Stimulated activated effector memory CD8-positive, alpha-beta T cell treated with anti-CD3 and anti-CD28 coated beads, Interleukin-12 subunit alpha, Interleukin-12 subunit beta, amount 100 ng/mL, for 72 hours (primary cell): ENCODE results near the gene APBA2.
"Not testable (repeated sequence)": the region's sequence is repeated elsewhere in the genome, so short reads cannot be mapped to it uniquely, and the experiment has no call there.

Experiments used
- ATAC-seq: fragments of 150-1000 bp; cut with Tn5 transposase; 2 replicates; pipeline ENCODE4 v1.10.0; 2021
- DNase-seq, 2 donors: peaks; one replicate each; pipeline ENCODE4 v3.0.0; 2021 to 2022; ENCODE audit warnings: low spot score in 2 of 2
- H3K27ac Mint-ChIP-seq: one replicate; pipeline ENCODE4 v1.8.0; 2022; ENCODE audit warnings: mild to moderate bottlenecking, mixed read lengths
- H3K36me3 Mint-ChIP-seq: one replicate; pipeline ENCODE4 v1.8.0; 2022; ENCODE audit warnings: mild to moderate bottlenecking, mixed read lengths
- H3K4me1 Mint-ChIP-seq: one replicate; pipeline ENCODE4 v1.8.0; 2022; ENCODE audit warnings: mixed read lengths
- H3K4me3 Mint-ChIP-seq: one replicate; pipeline ENCODE4 v1.8.0; 2022; ENCODE audit warnings: mild to moderate bottlenecking, mixed read lengths
- H3K9me3 Mint-ChIP-seq: one replicate; pipeline ENCODE4 v1.8.0; 2022; ENCODE audit warnings: mixed read lengths

Gene APBA2

DNA sequence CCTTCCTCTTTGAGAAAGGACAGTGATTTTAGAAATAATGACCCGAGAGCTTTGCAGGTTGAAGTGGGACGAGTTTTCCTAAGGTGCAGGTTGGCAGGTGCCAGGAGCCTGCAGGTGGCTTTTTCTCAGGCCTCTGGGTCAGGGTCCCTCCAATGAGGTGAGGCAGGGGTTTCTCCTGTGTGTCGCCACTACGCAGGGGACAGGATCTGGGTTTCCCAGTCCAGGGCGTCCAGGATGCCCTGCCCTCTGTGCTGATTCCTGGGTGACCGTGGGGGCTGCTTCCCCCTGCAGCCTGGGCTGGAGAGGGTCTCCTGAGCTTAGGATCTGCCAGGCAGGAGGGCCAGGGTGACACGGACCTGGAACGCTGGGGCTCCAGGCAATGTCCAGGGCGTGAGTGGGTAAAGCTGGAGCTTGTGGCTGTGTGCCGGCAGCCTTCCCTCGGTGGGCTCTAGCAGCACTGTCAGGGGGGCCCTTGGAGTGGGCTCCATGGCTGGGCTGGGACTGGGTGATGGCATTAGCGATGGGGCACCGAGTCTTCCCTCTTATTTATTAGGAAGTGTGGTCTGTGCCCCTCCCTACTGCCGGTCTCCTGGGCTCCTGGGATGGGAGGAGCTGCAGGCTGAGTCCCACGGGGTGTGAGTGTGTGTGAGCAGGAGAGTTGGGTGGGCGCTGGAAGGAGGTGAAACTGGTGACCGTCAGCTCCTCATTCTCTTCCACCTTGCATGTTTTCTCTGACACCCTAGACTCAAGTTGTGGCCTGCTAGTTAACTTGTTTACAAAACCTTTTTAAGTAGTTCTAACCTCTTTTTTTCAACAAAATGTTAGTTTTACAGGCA, 1.8 kb downstream of the APBA2 start:
- DNase-seq = no peak
- ATAC-seq = no peak
- H3K4me3 Mint-ChIP-seq = peak overlapping the region; percentile 41
- H3K36me3 Mint-ChIP-seq = no peaks in the 10 kb centered on the region
- H3K4me1 Mint-ChIP-seq = peaks cover 21% of the 10 kb centered on the region
- no peak overlapping the region for H3K27ac Mint-ChIP-seq
- no peaks in the 10 kb centered on the region for H3K9me3 Mint-ChIP-seq

- ATAC-seq (peak; percentile 2), DNase-seq (no peak)
- Mint-ChIP-seq H3K9me3 (no peaks in the 10 kb centered on the region), H3K27ac (no peak overlapping the region), H3K36me3 (no peaks in the 10 kb centered on the region), H3K4me3 (no peak overlapping the region), H3K4me1 (peaks cover 21% of the 10 kb centered on the region)
Observed at GRCh38 chr15:28888302-28888894, 2.6 kb downstream of the APBA2 start.

DNA sequence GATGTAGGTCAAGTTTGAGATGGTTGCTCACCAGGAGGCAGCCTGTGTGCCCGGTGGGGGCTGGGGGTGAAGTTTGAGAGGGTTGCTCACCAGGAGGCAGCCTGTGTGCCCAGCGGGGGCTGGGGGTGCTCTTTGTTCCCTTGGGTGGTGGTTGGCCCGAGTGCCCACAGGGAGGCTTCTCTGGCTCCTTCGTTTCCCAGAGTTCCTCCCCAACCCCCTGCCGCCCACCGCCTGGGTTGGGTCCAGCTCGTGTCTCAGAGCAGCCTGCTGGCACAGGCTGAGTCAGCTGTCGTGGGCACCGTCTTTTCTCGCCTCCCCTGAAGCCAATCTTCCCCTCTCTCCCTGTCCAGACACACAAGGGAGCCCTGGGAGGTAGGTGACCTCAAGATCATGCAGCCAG, 3.1 kb downstream of the APBA2 start:
- no peaks in the 10 kb centered on the region for H3K9me3 Mint-ChIP-seq
- no peaks in the 10 kb centered on the region for H3K36me3 Mint-ChIP-seq
- DNase-seq = no peak
- H3K4me3 Mint-ChIP-seq = no peak overlapping the region
- peaks cover 21% of the 10 kb centered on the region for H3K4me1 Mint-ChIP-seq
- ATAC-seq = no peak
- H3K27ac Mint-ChIP-seq = no peak overlapping the region

DNA sequence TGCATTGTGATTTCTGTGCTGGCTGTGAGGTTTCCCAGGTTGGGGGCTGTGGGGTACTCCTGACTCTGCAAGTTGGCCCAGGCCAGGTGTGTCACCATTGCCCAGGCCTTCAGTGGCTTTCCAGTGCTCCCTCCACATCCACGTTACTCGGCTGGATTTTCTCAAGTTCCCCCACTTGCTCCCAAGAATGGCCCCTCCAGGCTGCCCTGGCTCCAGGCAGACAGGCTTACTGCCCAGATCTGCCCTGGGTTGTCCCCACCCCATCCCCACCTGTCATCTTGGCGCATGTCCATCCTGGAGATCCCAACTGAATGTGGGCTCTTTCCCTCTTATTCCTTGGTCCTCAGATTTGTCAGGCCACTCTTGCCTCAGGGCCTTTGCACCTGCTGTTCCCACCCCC, 3.6 kb downstream of the APBA2 start:
- H3K4me3 Mint-ChIP-seq = no peak overlapping the region
- H3K36me3 Mint-ChIP-seq = no peaks in the 10 kb centered on the region
- DNase-seq = no peak
- peaks cover 21% of the 10 kb centered on the region for H3K4me1 Mint-ChIP-seq
- ATAC-seq = no peak
- no peaks in the 10 kb centered on the region for H3K9me3 Mint-ChIP-seq
- no peak overlapping the region for H3K27ac Mint-ChIP-seq

DNA sequence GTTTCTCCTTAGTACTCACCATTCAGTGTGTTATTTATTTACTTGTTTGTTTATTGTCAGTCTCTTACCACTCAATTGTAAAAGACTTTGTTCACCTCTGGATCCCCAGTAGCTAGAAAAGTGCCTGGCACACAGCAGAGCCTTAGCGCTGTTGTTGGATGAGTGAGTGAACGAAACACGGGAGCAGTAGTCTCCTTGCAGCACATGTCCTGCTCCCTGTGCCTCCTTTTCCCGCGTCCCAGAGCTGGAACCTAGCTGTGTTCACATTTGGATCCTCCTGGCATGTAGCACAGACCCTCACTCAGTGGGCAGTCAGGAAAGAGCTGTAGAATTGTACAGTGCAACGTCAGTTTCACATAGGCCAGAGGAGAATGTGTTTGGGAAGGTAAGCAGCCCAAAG, 4.1 kb downstream of the APBA2 start:
- H3K4me1 Mint-ChIP-seq = peaks cover 21% of the 10 kb centered on the region
- H3K9me3 Mint-ChIP-seq, H3K36me3 Mint-ChIP-seq, DNase-seq, H3K27ac Mint-ChIP-seq, H3K4me3 Mint-ChIP-seq, ATAC-seq: not testable (repeated sequence)

- ATAC-seq, H3K9me3 Mint-ChIP-seq, H3K36me3 Mint-ChIP-seq, DNase-seq: not testable (repeated sequence)
- peak overlapping the region; percentile 87 for H3K27ac Mint-ChIP-seq
- H3K4me1 Mint-ChIP-seq = peaks cover 21% of the 10 kb centered on the region
- H3K4me3 Mint-ChIP-seq = peak overlapping the region; percentile 40
Observed at GRCh38 chr15:28890291-28890690, 4.5 kb downstream of the APBA2 start.

DNA sequence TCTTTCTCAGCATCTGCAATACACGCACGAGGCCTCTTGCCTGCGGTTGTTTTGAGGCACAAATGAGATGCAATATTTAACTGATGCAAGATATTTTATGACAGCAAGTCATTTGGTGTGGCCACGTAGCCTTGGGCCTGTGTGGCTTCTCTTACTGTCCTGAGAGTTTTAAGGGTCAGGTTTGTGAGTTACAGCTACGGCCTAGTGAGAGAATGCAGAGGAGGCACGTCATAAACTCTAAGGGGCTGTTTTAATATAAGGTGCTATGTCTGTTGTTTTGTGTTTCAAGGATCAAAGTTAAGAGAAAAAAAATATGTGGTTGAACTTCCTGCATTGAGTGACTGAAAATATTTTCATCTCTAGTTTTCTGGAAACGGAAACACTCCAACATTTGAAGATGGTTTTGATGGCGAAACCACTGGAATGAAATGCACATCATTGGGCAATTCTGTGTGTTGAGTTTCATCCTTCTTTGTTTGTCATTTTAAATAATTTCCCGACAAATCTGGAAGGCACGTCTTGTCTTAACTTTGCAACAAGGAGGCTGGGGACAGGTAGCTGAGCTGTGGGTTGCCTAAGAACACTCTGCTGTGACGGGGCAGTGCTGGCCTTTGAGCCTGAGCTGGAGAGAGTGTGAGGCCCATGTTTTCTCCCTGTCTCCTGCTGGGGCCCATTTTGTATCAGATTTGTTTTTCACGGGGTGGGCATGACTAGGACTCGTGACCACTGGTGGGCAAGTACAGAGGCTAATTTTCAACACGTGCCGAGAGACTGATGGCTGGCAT, 5.1 kb downstream of the APBA2 start:
- Mint-ChIP-seq H3K4me3 (peak overlapping the region; percentile 40), H3K4me1 (peaks cover 21% of the 10 kb centered on the region), H3K9me3 (no peaks in the 10 kb centered on the region), H3K27ac (peak overlapping the region; percentile 87), H3K36me3 (no peaks in the 10 kb centered on the region)
- ATAC-seq (no peak), DNase-seq (no peak)

DNA sequence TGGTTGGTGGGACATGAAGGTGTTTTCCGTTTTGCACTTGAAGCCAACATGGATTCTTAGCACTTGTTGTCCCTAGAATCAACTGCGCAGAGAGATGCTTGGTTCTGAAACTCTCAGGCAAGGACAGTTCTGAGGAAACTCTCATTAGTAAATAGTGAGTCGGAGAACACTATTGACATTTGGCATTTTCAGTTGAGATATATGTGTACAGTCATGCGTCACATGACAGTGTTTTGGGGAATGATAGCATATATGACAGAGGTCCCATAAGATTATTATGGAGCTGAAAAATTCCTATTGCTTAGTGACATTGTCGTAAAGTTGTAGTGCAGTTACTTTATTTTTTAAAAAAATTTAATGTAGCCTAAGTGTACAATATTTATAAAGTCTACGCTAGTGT, 5.8 kb downstream of the APBA2 start:
- ATAC-seq (no peak), DNase-seq (no peak)
- Mint-ChIP-seq H3K4me1 (peaks cover 21% of the 10 kb centered on the region), H3K27ac (peak overlapping the region; percentile 87), H3K9me3 (no peaks in the 10 kb centered on the region), H3K4me3 (no peak overlapping the region), H3K36me3 (no peaks in the 10 kb centered on the region)

- ATAC-seq (no peak), DNase-seq (no peak)
- H3K4me3 Mint-ChIP-seq = no peak overlapping the region
- H3K9me3 Mint-ChIP-seq = no peaks in the 10 kb centered on the region
- peaks cover 21% of the 10 kb centered on the region for H3K4me1 Mint-ChIP-seq
- no peak overlapping the region for H3K27ac Mint-ChIP-seq
- no peaks in the 10 kb centered on the region for H3K36me3 Mint-ChIP-seq
Observed at GRCh38 chr15:28892789-28893610, 7.2 kb downstream of the APBA2 start.

GRCh38 chr15:28894631-28895030, 8.9 kb downstream of the APBA2 start:
- H3K9me3 Mint-ChIP-seq = no peaks in the 10 kb centered on the region
- no peak overlapping the region for H3K27ac Mint-ChIP-seq
- no peak overlapping the region for H3K4me3 Mint-ChIP-seq
- DNase-seq (no peak), ATAC-seq (no peak)
- H3K4me1 Mint-ChIP-seq = peaks cover 19% of the 10 kb centered on the region
- peaks cover 4% of the 10 kb centered on the region for H3K36me3 Mint-ChIP-seq

- no peak for DNase-seq
- no peak overlapping the region for H3K4me3 Mint-ChIP-seq
Observed at GRCh38 chr15:28895146-28895545, 9.4 kb downstream of the APBA2 start.

GRCh38 chr15:28895566-28895965, 9.8 kb downstream of the APBA2 start:
- ATAC-seq (no peak), DNase-seq (no peak)
- Mint-ChIP-seq H3K4me1 (peaks cover 10% of the 10 kb centered on the region), H3K36me3 (peaks cover 4% of the 10 kb centered on the region), H3K4me3 (no peak overlapping the region), H3K9me3 (no peaks in the 10 kb centered on the region), H3K27ac (no peak overlapping the region)

More at GRCh38 chr15:28895146-28895545, 9.4 kb downstream of the APBA2 start:
- no peak overlapping the region for H3K27ac Mint-ChIP-seq
- H3K4me1 Mint-ChIP-seq = peaks cover 14% of the 10 kb centered on the region
- H3K36me3 Mint-ChIP-seq = peaks cover 4% of the 10 kb centered on the region
- no peaks in the 10 kb centered on the region for H3K9me3 Mint-ChIP-seq
- ATAC-seq = no peak

- H3K4me1 Mint-ChIP-seq = no peaks in the 10 kb centered on the region
Observed at GRCh38 chr15:28896951-28897350, 11.2 kb downstream of the APBA2 start.

DNA sequence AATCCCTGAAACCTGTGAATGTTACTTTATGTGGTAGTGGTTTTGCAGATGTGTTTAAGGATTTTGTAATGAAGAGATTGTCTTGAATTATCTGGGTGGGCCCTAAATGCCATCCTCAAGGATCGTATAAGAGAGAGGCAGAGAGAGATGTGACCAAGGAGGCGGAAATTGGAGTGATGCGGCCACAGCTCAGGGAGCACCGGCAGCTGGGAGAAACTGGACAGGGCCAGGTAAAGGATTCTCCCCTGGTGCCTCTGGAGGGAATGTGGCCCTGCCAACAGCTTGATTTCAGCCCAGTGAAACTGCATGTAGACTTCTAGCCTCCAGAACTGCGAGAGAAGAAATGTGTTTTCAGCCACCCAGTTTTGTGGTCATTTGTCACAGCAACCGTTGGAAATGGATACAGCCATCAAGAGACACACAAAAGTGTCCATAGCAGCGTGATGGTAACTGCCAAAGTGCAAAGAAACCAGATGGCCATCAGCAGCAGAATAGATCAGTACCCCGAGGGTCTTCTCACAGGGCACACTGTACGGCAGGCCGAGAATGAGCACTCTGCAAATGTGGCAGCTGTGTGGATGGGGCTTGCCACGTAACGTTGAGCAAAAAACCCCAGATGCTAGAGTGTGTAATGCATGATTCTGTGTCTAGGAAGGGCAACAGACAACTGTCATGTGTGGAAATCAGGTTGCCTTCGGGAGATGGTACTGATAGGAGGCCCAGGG, 12.2 kb downstream of the APBA2 start:
- H3K36me3 Mint-ChIP-seq = peaks cover 4% of the 10 kb centered on the region
- no peaks in the 10 kb centered on the region for H3K9me3 Mint-ChIP-seq
- no peak for DNase-seq
- no peak for ATAC-seq
- no peaks in the 10 kb centered on the region for H3K4me1 Mint-ChIP-seq
- no peak overlapping the region for H3K4me3 Mint-ChIP-seq
- no peak overlapping the region for H3K27ac Mint-ChIP-seq

More at GRCh38 chr15:28896951-28897350, 11.2 kb downstream of the APBA2 start:
- ATAC-seq (no peak), DNase-seq (no peak)
- H3K4me3 Mint-ChIP-seq = no peak overlapping the region
- H3K27ac Mint-ChIP-seq = no peak overlapping the region
- H3K36me3 Mint-ChIP-seq = peaks cover 4% of the 10 kb centered on the region
- no peaks in the 10 kb centered on the region for H3K9me3 Mint-ChIP-seq
